ENCODE results near the gene BRPF1.

GRCh38 chr3:9727743-9728142 lies 3.8 kb upstream of the BRPF1 start:
- no peak for TF ChIP-seq EZH2phosphoT487 (IDR thresholded peaks at IDR 0.05; ENCODE audit: borderline replicate concordance, low read length)
- no peak for TF ChIP-seq CTCF (IDR thresholded peaks at IDR 0.05; ENCODE audit: low read depth, low read length, poor library complexity, severe bottlenecking)
